Fibroblast of skin of left biceps (primary cell): Measurements from ENCODE around the gene CLDN6.

ENCODE experiments used
- DNase-seq, 2 experiments: peaks; one replicate each; pipeline ENCODE4 v3.0.0-alpha.2; 2013; ENCODE audit warnings: low read depth in 2 of 2

Gene CLDN6

DNA sequence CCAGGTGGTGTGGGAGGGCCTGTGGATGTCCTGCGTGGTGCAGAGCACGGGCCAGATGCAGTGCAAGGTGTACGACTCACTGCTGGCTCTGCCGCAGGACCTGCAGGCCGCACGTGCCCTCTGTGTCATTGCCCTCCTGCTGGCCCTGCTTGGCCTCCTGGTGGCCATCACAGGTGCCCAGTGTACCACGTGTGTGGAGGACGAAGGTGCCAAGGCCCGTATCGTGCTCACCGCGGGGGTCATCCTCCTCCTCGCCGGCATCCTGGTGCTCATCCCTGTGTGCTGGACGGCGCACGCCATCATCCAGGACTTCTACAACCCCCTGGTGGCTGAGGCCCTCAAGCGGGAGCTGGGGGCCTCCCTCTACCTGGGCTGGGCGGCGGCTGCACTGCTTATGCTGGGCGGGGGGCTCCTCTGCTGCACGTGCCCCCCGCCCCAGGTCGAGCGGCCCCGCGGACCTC is 4.5 kb downstream of the CLDN6 start:
- DNase-seq: no peak

DNA sequence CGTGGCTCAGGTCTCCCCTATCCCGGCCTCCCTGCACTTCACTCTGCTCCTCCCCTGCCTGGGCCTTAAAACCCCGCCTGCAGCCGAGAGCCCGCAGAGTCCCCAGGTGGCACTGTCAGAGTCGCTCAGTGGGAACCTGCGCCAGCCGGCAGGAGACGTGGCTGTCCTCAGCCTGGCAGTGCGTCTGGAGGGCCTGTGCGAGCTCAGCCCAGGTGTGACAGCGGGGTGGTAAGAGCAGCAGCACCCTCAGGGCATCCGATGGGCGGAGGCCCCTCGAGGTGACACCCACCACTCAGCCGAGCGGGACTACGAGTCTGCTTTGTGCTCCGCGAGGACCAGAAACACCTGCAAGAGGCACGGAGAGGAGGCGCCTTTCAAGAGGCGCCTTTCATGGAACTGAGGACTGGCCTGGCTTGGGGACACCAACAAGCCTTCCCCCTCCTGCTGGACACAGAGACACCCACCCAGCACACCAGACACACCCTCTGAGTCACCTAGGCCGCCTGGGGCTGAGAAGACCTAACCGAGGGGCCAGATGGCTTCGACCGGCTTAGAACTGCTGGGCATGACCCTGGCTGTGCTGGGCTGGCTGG is 5.1 kb downstream of the CLDN6 start, which contains the start of gene CLDN9:
CLDN9 (plus strand) TSS at position 96 of the 593 bp plus-strand sequence; CDS start at position 536, 440 bp downstream.
- DNase-seq: no peak

GRCh38 chr16:3012246-3012645 is 5.7 kb downstream of the CLDN6 start:
- no peak for DNase-seq

GRCh38 chr16:3010510-3010909 is 7.5 kb downstream of the CLDN6 start:
- no peak for DNase-seq

DNA sequence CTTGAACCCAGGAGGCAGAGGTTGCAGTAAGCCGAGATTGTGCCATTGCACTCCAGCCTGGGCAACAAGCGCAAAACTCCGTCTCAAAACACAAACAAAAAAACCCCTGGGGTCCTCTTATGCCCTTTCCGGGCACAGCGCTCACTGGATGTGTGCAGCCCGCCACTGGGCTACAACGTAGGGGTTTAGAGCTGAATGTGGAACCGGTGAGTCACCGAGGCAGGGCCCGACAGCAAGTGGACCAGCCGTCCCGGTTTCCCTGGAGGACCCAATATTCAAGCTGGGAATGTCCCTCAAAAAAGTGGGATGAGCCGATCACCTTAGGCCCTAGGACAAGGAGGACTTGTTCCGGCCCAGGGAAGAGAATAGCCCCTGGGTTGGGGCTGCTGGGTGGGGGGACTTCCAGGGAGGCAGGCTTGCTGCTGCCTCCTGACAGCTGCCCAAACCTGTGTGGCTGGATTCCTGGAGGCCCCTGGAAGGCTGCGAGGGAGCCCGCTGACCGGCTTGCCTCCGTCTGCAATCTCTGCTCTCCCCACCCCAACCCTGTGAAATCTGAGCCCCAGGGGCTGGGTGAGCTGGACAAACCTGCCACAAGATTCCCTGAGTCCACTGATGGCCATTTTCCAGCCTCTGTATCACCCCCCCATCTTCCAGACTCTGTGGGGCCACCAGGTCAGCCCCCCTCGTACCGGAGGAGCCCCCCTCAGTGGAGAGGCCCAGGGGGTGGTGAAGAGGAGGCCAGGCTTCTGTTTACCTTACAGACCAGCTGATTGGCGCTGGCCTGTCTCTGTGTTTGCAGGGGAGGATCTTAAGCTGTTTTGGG is 8.2 kb downstream of the CLDN6 start:
- no peak for DNase-seq

- no peak for DNase-seq
These were observed 9.3 kb downstream of the CLDN6 start for GRCh38 chr16:3008690-3009037.

DNA sequence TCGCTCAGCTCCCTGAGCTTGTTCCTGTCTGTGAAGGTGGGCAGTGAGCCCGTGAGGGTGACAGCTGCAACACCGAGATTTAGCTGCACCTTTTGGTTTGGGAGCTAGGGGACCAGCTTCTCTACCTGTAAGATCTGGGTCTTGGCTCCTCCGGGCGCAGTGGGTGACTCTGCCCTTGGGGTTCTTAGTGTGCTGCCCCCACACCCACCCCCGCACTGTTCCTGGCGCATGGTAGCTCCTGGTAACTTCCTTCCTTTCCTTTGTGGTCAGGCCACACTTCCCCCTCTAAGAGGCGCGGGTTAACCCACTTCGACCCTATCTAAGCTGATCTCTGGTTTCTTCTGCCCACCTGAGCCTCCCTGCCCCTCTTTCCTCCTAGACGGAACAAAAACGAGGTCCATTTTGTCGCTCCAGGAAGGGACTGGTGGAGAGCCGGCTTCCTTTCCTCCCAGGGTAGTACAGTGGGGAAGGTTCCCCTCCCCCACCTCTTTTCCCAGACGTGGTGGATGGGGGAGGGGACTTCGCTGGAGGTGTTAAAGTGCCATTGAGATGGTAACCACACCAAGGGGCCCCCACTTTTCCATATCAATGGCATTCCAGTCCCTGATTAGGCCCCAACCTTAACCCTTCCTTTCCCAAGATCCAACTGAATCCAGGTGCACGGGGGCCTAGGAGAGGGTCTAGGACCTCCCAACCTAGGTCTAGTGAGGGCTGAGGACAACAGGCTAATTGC is 9.9 kb downstream of the CLDN6 start:
- no peak for DNase-seq

DNA sequence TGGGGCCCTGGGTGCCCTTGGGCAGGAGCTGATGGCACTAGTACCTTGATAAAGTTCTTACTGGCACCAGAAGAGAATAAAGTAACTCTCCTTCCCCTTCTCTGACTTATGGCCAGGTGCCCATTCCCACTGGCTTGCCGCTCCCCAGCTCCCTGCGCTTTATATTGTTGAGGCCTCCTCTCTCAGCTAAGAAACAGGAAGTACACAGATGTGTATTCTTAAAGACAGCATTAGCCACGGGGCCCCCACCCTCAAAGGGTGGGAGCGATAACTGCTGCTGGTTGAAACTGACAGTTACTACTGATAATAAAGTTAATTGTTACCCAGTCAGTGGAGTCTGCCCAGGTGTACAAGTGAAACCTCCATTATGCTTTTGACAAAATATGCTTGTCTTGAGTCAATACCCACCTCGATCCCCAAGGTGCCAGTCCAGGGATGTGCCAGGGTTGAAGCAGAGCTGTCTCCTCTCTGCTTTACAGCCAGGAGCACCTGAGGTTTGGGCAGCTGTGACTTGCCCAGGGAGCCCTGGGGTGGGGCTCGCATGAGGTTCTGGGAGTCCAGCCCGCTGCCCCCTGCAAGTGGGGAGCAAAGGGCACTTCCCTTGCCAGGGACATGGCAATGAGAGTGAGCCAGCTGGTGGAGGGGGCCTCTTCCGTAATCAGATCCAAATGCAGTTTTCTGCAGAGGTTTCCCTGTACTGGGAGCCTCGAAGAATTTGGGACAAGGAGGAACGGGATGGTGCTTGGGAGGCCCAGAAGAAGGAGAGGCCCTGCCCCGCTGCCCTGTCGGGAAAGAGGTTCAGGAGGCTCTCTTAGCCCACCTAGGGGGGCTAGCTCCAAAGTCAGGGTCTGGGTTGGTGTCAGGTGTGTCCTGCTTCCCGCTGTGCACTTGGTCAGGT is 10.7 kb downstream of the CLDN6 start:
- DNase-seq: no peak

DNA sequence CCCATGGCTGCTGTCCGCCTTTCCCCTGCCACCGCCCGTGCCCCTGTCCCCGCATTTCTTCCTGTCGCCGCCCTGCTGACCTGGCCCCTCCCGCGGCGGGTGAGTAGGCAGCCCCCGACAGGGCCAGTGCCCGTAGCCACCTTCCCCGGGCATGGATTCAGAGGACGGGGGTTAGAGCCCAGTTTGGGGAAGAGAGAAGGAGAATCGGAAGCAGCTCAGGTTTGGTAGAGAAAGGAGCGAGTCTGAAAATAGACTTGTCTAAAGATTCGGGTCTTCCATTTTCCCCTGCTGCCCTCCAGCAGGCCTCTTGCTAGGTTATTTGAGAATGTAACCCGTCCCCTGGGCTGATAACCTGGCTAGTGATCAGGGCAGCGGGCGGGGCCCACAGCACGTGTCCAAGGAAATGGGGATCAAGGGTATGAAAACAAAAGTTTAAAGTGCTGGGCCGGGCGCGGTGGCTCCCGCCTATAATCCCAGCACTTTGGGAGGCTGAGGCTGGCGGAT is 13.2 kb downstream of the CLDN6 start:
- no peak for DNase-seq

DNA sequence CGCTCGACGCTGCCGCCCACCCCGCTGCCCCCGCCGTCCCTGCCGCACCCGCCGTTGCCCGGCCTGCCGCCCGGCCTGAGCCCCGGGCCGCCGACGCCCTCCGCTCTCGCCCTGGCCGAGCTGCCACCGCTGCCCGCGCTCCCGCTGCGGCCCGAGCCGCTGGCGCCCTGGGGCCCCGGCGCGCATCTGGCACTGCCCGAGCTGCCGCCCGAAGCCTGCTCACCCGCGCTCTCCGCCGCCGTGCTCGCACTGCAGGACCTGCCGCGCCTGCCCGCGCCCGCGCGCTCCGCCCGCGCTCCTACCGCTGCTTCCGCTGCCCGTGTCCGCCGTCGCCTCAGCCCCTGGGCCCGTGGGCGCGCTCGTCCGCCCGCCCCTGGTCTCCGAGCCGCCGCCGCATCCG is 13.7 kb downstream of the CLDN6 start:
- DNase-seq: no peak

DNA sequence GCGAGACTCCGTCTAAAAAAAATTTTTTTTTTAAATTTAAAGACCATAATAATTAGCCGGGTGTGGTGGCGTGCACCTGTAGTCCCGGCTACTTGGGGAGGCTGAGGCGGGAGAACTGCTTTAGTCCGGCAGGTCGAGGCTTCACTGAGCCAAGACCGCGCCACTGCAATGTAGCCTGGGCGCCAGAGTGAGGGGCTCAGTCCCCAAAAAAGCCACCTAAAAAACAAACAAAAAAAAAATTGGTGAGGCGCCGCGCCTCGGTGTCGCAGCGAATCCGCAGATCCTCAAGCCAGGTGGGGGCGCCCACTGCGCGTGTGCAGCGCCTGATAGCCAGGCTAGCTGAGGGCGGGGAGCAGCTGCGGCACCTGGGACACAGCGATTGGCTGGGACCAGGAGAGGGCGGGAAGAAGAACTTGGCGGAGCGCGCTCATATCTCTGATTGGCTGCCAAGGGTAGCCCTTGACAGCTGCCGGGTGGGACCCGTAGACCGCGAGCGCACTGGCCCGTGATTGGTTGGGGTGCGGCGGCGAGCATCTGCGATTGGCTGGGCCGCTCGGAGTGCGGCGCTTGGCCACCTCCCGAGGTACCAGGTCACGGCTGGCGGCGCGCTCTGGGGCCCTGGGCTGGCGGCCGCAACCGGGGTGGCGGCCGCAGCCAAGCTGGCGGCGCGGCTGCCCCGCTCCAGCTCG is 14.3 kb downstream of the CLDN6 start:
- DNase-seq: peak; percentile 93 to 94

DNA sequence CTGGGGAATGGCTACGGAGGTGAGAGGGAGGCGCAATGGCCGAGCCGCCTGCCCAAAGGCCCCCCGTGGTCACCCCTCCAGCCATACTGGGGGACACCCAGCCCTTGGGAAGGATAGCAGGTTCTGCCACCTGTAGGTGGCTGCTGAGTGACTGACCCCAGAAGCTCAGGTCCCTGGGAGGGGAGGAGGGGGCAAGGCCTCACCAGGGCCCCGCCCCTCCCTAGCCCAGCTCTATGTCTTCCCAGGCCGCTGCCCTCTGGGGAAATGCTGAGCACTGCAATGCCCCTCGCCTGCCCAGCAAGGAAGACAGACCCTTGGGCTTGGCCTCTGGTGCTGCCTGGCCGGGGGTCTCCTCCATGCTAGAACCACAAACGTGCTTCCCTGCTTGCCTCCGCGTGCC is 16.7 kb downstream of the CLDN6 start:
- no peak for DNase-seq

GRCh38 chr16:3000540-3000939 is 17.4 kb downstream of the CLDN6 start:
- no peak for DNase-seq

DNA sequence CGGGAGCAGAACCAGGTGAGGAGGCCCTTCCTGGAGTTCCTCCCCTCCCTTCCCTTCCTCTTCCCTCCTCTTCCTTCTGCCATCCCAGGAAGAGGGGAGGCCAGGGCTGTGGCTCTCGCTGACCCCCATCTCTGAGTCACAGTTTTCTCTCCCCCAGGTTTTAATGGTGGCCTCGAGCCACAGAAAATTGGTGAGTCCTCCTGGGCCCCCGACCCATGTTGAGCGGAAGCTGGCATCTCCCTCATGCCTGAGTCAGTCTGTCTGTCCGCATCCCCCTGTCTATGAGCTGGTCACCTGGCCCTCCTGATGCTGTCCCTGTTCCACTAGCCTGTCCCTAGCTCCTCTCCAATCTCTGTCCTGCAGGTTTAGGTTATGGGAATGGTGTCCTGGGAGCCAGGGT is 18.1 kb downstream of the CLDN6 start:
- DNase-seq: no peak

GRCh38 chr16:2996298-2996697 is 21.7 kb downstream of the CLDN6 start:
- DNase-seq: no peak

- no peak for DNase-seq
These were observed 25.5 kb downstream of the CLDN6 start for GRCh38 chr16:2992383-2993081.

GRCh38 chr16:2991566-2992261 is 26.3 kb downstream of the CLDN6 start:
- no peak for DNase-seq

GRCh38 chr16:2990891-2991290 is 27.1 kb downstream of the CLDN6 start:
- DNase-seq: no peak

GRCh38 chr16:2988590-2989099 is 29.3 kb downstream of the CLDN6 start:
- DNase-seq: no peak
